Hepatocyte (in vitro differentiated cells): ENCODE data around the gene NPIPA3.

Experiments
- EZH2 ChIP-seq: fragments of 200-600 bp; sonication (generic); IDR thresholded peaks from 2 replicates; pipeline ENCODE4 v1.6.1; 2016; ENCODE audit warnings: antibody characterized with exemption, mild to moderate bottlenecking, borderline replicate concordance
- EZH2phosphoT487 ChIP-seq: fragments of 200-600 bp; sonication (generic); IDR thresholded peaks from one replicate; pipeline ENCODE4 v1.6.1; 2018; ENCODE audit warnings: antibody characterized with exemption, mild to moderate bottlenecking, low read depth, moderate library complexity; ENCODE audit not compliant: unreplicated experiment, severe bottlenecking
- TF ChIP-seq, protein P1 (sequence below): fragments of 200-600 bp; sonication (generic); IDR thresholded peaks from 2 replicates; pipeline ENCODE4 v1.5.1; 2016; ENCODE audit warnings: antibody characterized with exemption, mild to moderate bottlenecking; ENCODE audit not compliant: poor library complexity

- TF ChIP-seq, protein P1, sequence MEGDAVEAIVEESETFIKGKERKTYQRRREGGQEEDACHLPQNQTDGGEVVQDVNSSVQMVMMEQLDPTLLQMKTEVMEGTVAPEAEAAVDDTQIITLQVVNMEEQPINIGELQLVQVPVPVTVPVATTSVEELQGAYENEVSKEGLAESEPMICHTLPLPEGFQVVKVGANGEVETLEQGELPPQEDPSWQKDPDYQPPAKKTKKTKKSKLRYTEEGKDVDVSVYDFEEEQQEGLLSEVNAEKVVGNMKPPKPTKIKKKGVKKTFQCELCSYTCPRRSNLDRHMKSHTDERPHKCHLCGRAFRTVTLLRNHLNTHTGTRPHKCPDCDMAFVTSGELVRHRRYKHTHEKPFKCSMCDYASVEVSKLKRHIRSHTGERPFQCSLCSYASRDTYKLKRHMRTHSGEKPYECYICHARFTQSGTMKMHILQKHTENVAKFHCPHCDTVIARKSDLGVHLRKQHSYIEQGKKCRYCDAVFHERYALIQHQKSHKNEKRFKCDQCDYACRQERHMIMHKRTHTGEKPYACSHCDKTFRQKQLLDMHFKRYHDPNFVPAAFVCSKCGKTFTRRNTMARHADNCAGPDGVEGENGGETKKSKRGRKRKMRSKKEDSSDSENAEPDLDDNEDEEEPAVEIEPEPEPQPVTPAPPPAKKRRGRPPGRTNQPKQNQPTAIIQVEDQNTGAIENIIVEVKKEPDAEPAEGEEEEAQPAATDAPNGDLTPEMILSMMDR, result no peak
- no peak for TF ChIP-seq EZH2
- TF ChIP-seq EZH2phosphoT487, result no peak
Observed at GRCh38 chr16:14676633-14677032, 26.6 kb upstream of the NPIPA3 start.
